ENCODE data around the gene HYOU1. TPM values are rescaled to one million over a fixed set of nuclear protein-coding genes. Genes with fewer than 3 reads are reported as not detected.

HYOU1 gene
- total RNA-seq, 6 donors from 2014 or later: 33.5 to 202 (median 72.7) TPM

GRCh38 chr11:119015054-119015611, 41.9 kb downstream of the HYOU1 start:
- ATAC-seq (ENCODE audit: low FRiP score in 2 of 2) (no peak), DNase-seq (no peak)
- H3K9me3 ChIP-seq: no peaks in the 10 kb centered on the region
- H3K36me3 ChIP-seq: peaks cover 21 to 67% (median 50%) of the 10 kb centered on the region in 4 donors
- H3K27ac ChIP-seq: no peak overlapping the region
- H3K27me3 ChIP-seq: no peaks in the 10 kb centered on the region
- WGBS, 2 donors: 72 to 74% methylated on average over 8 of the region's 8 CpGs
- TF ChIP-seq EP300 (IDR thresholded peaks at IDR 0.05): no peak
- no peak for TF ChIP-seq POLR2A (IDR thresholded peaks at IDR 0.05)
- no peak for TF ChIP-seq POLR2AphosphoS5 (IDR thresholded peaks at IDR 0.05)
- TF ChIP-seq CTCF (IDR thresholded peaks at IDR 0.05): no peak
- no peak overlapping the region for H3K4me3 ChIP-seq
- peaks cover 25 to 29% (median 26%) of the 10 kb centered on the region in 4 donors for H3K4me1 ChIP-seq

DNA sequence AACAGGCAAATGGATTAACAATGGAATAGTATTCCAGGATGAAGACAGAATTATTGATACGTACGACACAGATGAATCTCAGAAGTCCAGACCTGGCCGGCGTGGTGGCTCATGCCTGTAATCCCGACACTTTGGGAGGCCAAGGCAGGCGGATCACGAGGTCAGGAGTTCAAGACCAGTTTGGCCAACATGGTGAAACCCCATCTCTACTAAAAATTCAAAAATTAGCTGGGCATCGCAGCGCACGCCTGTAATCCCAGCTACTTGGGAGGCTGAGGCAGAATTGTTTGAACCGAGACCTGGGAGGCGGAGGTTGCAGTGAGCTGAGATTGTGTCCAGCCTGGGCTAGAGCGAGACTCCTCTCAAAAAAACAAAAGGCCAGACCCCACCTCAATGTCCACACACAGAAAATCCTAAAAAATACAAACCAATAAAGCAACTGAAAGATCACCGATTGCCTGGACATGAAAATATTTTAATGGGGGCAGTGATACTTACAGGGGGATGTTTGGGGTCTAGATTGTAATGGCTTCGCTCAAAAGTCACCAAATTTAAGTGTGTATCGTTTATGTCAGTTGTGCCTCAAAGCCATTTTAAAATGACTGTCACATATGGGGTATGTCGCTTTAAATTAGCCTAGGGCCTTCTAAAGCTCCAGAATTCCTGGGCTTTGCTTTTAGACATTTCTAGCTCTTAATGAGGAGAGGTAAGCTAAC, 42.6 kb downstream of the HYOU1 start:
- H3K27me3 ChIP-seq: no peaks in the 10 kb centered on the region
- no peak overlapping the region for H3K4me3 ChIP-seq
- TF ChIP-seq CTCF (IDR thresholded peaks at IDR 0.05) (no peak), EP300 (IDR thresholded peaks at IDR 0.05) (no peak), POLR2AphosphoS5 (IDR thresholded peaks at IDR 0.05) (no peak), POLR2A (IDR thresholded peaks at IDR 0.05) (no peak)
- H3K36me3 ChIP-seq: peaks cover 21 to 75% (median 50%) of the 10 kb centered on the region in 4 donors
- ATAC-seq (ENCODE audit: low FRiP score in 2 of 2) (no peak), DNase-seq (no peak)
- 96% methylated on average over 17 of the region's 17 CpGs for WGBS, 2 donors
- no peak overlapping the region for H3K27ac ChIP-seq
- H3K9me3 ChIP-seq: no peaks in the 10 kb centered on the region
- peaks cover 17 to 21% (median 19%) of the 10 kb centered on the region in 4 donors for H3K4me1 ChIP-seq

- Histone ChIP-seq H3K4me1 (peaks cover 14 to 19% (median 18%) of the 10 kb centered on the region in 4 donors), H3K4me3 (no peak overlapping the region), H3K27ac (no peak overlapping the region), H3K9me3 (no peaks in the 10 kb centered on the region), H3K27me3 (no peaks in the 10 kb centered on the region), H3K36me3 (peaks cover 24 to 92% (median 56%) of the 10 kb centered on the region in 4 donors)
- 83 to 88% methylated on average over 3 of the region's 3 CpGs for WGBS, 2 donors
- ATAC-seq (ENCODE audit: low FRiP score in 2 of 2): no peak
- TF ChIP-seq EP300 (IDR thresholded peaks at IDR 0.05): no peak
- no peak for TF ChIP-seq CTCF (IDR thresholded peaks at IDR 0.05)
- TF ChIP-seq POLR2AphosphoS5 (IDR thresholded peaks at IDR 0.05): no peak
- TF ChIP-seq POLR2A (IDR thresholded peaks at IDR 0.05): no peak
- no peak for DNase-seq
Measured at GRCh38 chr11:119012629-119013170, 44.3 kb downstream of the HYOU1 start.

GRCh38 chr11:119011476-119012053, 45.4 kb downstream of the HYOU1 start:
- ATAC-seq (ENCODE audit: low FRiP score in 2 of 2): no peak
- H3K36me3 ChIP-seq: peaks cover 27 to 97% (median 67%) of the 10 kb centered on the region in 4 donors
- TF ChIP-seq CTCF (IDR thresholded peaks at IDR 0.05) (no peak), EP300 (IDR thresholded peaks at IDR 0.05) (no peak), POLR2A (IDR thresholded peaks at IDR 0.05) (no peak), POLR2AphosphoS5 (IDR thresholded peaks at IDR 0.05) (no peak)

More at GRCh38 chr11:119011476-119012053, 45.4 kb downstream of the HYOU1 start:
- H3K4me3 ChIP-seq: no peak overlapping the region
- 94 to 95% methylated on average over 6 of the region's 6 CpGs for WGBS, 2 donors
- H3K4me1 ChIP-seq: peaks cover 4 to 10% (median 9%) of the 10 kb centered on the region in 4 donors
- no peaks in the 10 kb centered on the region for H3K9me3 ChIP-seq
- no peak overlapping the region for H3K27ac ChIP-seq
- no peak for DNase-seq
- H3K27me3 ChIP-seq: no peaks in the 10 kb centered on the region
